Endothelial cell of umbilical vein (primary cell): ENCODE data around the gene CDX1.

Source experiments
- CTCF ChIP-seq, 2 donors: IDR thresholded peaks; 1 replicate in 1 of 2; 2 replicates in 1 of 2; pipeline ENCODE4 v1.5.1; 2011; ENCODE audit warnings: low read length in 2 of 2, mild to moderate bottlenecking in 2 of 2, moderate library complexity in 2 of 2, control low read depth in 1 of 2, inconsistent platforms in 1 of 2, low read depth in 1 of 2; ENCODE audit not compliant: insufficient read depth in 1 of 2; ENCODE audit errors: extremely low read depth in 1 of 2
- EZH2 ChIP-seq: IDR thresholded peaks from 2 replicates; pipeline ENCODE4 v1.6.1; 2012; ENCODE audit warnings: borderline replicate concordance, low read depth, mild to moderate bottlenecking, moderate library complexity, low read length, inconsistent platforms; ENCODE audit not compliant: severe bottlenecking
- FOS ChIP-seq: IDR thresholded peaks from 2 replicates; pipeline ENCODE4 v1.6.1; 2011; ENCODE audit warnings: mild to moderate bottlenecking, low read length, moderate library complexity, borderline replicate concordance; ENCODE audit not compliant: insufficient read depth
- MAX ChIP-seq: IDR thresholded peaks from 2 replicates; pipeline ENCODE4 v1.6.1; 2011; ENCODE audit not compliant: insufficient read depth, insufficient read length
- MYC ChIP-seq: IDR thresholded peaks from one replicate; pipeline ENCODE4 v1.6.1; 2011; ENCODE audit warnings: mild to moderate bottlenecking, low read depth, low read length
- POLR2A ChIP-seq: IDR thresholded peaks from 2 replicates; pipeline ENCODE4 v1.6.1; 2012; ENCODE audit warnings: low read depth, mild to moderate bottlenecking, control low read depth, low read length
- POLR2AphosphoS5 ChIP-seq: IDR thresholded peaks from 2 replicates; pipeline ENCODE4 v1.6.1; 2012; ENCODE audit warnings: low read depth, mild to moderate bottlenecking, control low read depth, low read length, moderate library complexity; ENCODE audit not compliant: insufficient read depth

- TF ChIP-seq CTCF (IDR thresholded peaks at IDR 0.05; ENCODE audit: extremely low read depth in 1 of 2, insufficient read depth in 1 of 2, low read depth in 1 of 2, low read length in 2 of 2) (no peak), MAX (no peak), POLR2A (no peak), EZH2 (no peak), FOS (no peak), POLR2AphosphoS5 (no peak), MYC (no peak)
Measured at GRCh38 chr5:150177721-150178120, 11.1 kb downstream of the CDX1 start.
